GM21717 (cell line): ENCODE measurements around the gene FES.
"Not testable (repeated sequence)": the region's sequence is repeated elsewhere in the genome, so short reads cannot be mapped to it uniquely, and the experiment has no call there.

ENCODE experiments used
- ATAC-seq: cut with Tn5 transposase; IDR thresholded peaks from one replicate; pipeline ENCODE4 v1.9.1; 2021; ENCODE audit warnings: mild to moderate bottlenecking, moderate library complexity; ENCODE audit not compliant: unreplicated experiment

Gene FES

DNA sequence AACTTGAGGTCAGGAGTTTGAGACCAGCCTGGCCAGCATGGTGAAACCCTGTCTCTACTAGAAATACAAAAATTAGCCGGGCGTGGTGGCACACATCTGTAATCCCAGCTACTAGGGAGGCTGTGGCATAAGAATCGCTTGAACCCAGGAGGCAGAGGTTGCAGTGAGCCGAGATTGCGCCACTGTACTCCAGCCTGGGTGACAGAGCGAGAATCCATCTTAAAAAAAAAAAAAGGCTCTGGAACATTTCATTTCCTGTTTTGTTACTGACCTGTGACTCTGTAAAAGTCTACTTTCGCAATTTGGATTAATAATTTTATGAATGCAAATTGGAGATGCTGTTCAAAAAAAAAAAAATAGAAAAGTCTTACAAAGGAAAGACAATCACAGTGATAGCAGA lies 43.8 kb downstream of the FES start:
- not testable (repeated sequence) for ATAC-seq

- no peak for ATAC-seq
Measured at GRCh38 chr15:90929246-90930019, 45.1 kb downstream of the FES start.

DNA sequence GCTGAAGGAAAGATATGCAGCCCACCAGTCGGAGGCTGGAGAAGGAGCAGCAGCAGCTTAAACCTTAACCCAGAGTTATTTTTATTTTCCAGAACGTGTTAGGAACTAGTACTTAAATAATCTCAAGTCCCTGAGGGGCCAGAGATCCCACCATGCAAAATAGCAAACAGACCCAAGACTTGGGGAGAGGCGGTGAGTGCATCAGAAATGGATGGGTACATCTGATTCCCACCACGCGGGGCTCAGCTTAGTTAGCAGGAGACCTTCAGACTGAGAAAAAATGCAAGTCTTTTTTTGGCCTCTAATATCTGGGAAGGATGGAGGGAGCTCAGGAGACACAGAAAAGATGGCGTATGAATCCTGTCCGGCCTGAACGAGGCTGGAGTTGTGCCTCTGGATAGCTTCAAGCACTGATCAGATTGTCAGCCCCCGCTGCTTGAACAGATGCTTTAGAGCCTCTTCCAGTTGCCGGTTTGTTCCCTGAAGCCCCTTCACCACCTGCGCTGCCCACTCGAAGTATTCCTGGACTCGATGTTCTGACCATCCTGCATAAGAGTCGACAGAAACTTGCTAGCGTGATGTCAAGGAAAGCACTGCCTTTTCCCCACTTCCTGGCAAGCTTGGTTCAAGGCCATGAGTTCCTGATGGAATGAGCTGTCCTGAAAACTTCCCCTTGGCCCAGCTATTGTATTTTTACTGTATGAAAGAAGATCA lies 46.7 kb downstream of the FES start:
- ATAC-seq, result no peak

DNA sequence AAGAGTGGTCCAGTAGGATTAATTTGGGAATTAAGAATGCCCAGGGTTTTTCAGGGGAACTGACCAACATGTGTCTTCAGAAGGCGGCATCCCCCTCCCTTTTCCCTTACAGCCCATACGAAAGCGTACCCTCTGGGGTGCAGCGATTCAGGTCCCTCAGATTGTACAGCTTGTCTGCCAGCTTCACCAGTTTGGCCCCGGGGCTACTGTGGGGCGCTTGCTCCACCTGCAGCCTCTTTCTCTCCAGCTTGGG lies 47.2 kb downstream of the FES start:
- ATAC-seq, result no peak

DNA sequence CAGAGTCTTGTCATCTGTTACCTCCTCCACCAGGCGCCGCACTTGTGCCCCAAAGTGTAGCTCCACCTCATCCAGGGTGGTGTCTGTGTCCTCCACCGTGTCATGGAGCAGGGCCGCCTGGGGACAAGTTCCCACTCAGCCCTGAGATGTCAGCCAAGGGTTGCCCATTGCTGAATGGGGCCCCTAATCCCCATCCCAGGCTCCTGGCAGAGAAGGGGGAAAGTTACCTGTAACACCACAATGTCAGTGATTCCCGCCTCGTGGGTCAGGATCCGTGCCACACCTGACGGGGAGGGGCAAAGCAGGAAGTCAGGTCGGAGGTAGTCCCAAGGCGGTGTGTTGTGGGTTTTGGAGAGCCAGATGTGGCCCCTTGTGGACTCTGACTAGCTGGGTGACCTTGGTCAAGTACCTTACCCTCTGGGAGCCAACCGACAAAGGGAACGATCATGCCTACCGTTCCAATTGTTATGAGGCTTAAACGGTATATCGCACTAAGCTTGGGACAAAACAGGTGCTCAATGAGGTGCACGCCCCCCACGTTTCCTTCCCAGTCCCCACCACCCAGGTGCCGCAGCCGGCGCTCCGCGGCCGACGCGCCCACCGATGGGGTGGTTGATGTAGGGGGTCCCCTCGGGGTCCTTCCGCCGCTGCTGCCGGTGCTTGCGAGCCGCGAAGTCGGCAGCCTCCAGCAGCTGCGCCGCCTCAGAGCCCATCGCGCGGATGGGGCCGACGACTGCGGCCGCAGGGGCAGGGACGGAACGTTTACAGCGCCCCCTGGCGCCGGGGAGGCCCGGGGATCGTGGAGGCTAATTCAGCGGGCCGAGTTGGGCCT lies 47.7 kb downstream of the FES start, which contains the start of gene HDDC3:
Gene HDDC3 (minus strand): TSS at position 722 of the 832 bp plus-strand sequence. CDS start 9 bp downstream, at position 713.
- ATAC-seq, result peak; percentile 47

GRCh38 chr15:90932660-90932991 lies 48.3 kb downstream of the FES start:
- no peak for ATAC-seq

- no peak for ATAC-seq
Measured at GRCh38 chr15:90933301-90933700, 49.0 kb downstream of the FES start.

GRCh38 chr15:90934256-90934948 lies 50.1 kb downstream of the FES start:
- ATAC-seq, result peak; percentile 37

DNA sequence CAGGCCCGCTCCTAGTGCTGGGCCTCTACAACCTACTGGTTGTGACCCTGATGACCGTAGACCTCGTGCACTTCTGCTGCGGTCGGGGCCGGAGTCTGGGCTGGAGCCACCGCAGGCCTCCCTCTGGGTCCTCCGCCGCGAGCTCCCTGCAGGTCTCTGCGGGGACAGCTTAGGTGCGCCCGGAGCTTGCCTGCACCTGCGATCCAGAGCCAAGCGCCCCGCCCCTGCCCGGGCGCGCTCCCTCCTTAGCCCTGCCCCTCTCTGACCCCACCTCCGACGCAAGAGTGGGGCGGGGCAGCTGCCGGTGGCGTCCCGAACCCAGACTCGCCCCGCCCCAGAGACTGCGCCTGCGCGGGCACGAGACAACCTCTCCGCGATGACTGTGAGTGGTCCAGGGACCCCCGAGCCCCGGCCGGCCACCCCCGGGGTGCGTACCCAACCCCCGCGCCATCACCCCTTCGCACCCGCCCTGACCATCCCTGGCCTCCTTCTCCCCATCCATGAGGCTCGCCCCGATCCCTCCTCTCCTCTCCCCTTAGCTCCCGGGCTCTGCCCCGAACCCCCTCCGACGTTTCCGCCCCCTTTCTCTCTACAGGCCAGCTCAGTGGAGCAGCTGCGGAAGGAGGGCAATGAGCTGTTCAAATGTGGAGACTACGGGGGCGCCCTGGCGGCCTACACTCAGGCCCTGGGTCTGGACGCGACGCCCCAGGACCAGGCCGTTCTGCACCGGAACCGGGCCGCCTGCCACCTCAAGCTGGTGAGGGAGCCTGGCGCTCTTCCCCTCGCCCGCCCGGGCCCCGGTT lies 50.8 kb downstream of the FES start, which contains the start of gene UNC45A:
Gene UNC45A (plus strand): TSS at position 337 of the 803 bp plus-strand sequence. CDS start 40 bp downstream, at position 377.
- ATAC-seq, result peak; percentile 61

- ATAC-seq, result no peak
Measured at GRCh38 chr15:90936823-90937222, 52.5 kb downstream of the FES start.

DNA sequence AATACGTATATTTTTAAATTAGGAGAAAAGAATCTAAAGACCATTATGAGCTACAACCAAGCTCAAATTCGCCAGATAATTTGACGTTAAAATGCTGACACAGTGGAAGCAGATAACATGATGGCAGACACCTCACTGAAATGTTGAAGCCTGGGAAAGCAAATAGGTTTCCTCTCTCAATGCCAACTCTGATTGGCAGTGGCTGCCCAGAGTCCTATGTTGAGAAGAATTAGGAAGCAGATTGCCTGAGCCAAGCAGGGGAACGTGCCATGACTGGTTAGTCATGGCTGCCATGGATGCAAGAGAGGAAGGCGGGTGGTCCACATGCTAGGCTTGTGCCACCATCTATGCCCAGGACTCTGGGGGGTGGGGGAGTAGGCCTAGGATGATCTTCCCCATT lies 54.0 kb downstream of the FES start:
- no peak for ATAC-seq

GRCh38 chr15:90939756-90940155 lies 55.5 kb downstream of the FES start:
- no peak for ATAC-seq

DNA sequence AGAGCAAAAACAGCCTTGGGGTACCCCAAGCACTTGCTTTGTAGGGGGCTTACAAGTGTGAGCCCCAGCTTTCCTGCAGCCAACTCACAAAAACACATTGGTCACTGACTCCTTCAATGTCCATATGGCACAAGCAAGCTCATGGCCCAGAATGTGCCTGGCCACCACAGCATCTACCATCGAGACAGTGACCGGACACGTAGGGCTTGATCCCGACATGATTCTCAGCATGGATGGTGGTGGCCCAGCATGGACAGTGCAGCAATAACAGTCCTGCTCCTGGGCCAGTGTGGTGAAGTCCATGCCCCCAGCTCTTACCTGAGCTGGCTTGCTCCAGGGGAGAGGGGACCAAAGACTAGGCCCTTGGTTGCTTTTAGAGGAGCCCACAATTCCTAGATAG lies 56.7 kb downstream of the FES start:
- ATAC-seq, result no peak

DNA sequence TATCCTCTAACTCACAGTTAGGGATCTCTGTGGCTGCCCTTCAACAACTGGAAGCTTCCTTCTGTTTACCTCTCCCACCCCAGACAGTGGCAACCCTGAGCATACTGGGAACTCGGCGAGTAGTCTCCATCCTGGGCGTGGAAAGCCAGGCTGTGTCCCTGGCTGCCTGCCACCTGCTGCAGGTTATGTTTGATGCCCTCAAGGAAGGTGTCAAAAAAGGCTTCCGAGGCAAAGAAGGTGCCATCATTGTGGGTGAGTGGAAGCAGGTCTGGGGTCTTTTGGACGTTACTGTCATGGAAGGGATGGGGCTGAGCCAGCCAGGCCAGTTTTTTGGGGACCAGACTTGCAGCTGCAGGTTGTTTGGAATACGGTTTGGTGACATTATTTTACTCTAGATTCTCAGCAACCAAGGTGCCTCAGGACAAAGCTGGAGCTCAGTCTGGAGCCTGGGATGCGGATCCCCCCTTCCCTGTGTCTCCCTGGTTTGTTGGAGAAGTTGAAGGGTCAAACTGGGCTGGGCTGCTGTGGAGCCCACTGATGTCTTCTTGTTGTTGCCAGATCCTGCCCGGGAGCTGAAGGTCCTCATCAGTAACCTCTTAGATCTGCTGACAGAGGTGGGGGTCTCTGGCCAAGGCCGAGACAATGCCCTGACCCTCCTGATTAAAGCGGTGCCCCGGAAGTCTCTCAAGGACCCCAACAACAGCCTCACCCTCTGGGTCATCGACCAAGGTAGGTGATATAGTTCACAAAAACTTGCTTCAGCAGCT lies 58.2 kb downstream of the FES start:
- no peak for ATAC-seq

DNA sequence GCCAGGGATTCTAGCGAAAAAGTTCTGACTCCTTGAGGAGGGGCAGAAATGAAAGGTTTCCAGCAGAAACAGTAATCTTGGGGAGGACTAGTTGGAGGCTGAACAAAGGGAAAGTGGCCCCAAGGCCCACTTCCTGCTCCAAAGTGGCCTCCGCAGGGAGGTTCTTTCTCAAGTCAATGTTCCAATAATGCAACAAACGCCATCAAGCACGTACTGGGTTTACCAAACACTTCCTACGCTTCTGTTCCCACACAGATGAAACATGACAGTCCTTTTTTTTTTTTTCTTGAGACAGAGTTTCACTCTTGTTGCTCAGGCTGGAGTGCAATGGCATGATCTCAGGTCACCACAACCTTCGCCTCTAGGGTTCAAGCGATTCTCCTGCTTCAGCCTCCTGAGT lies 60.8 kb downstream of the FES start:
- ATAC-seq, result no peak
